NOMO-1 (cell line): Measurements from ENCODE around the gene CYSRT1.

ENCODE experiments used
- DNase-seq, 2 experiments: peaks; one replicate each; lab custom pipeline; 2025; ENCODE audit not compliant: unreplicated experiment in 2 of 2; lab: John Stamatoyannopoulos, UW

Gene CYSRT1

DNA sequence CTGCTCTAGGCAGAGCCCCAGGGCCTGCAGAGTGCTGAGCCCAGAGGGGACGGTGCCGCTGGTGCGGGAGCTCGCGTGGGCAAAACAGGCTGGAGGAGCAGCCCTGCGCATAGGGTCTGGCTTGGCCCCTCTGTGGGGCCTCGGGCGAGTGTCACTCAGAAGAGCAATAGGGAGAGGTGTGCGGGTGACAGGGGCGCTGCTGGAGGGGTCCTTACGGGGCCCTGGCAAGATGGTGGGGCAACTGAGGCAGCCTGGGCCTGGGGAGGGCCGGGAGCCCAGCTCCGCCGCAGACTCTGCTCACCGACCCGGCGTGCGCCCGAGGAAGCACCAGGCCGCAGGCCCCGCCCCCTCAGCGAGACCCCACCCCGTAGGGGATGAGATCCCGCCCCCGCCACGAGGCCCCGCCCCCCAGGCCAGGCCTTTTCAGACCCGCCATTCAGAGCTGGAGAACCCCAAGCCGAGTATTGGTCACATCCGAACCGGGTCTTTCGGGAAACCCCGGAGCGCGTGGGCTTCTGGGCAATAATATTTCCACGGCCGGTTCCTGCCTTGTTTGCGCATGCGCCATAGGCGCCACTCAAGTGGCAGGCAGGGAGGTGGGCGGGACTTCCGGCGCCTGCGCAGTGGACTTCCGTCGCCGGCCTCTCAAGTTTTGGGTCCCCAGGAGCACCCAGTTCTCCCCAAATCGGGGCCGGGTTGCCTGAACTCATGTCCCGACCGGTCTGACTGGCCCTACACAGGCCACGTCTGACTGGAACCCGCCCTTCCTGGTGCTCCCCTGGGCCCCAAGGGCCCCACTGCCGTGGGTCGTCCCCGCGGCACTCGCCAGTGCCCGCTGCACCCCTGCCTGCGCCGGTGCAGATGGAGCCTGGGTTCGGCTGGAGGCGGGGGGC, 1.6 kb upstream of the CYSRT1 start:
- DNase-seq, result peak; percentile 99 to 100

DNA sequence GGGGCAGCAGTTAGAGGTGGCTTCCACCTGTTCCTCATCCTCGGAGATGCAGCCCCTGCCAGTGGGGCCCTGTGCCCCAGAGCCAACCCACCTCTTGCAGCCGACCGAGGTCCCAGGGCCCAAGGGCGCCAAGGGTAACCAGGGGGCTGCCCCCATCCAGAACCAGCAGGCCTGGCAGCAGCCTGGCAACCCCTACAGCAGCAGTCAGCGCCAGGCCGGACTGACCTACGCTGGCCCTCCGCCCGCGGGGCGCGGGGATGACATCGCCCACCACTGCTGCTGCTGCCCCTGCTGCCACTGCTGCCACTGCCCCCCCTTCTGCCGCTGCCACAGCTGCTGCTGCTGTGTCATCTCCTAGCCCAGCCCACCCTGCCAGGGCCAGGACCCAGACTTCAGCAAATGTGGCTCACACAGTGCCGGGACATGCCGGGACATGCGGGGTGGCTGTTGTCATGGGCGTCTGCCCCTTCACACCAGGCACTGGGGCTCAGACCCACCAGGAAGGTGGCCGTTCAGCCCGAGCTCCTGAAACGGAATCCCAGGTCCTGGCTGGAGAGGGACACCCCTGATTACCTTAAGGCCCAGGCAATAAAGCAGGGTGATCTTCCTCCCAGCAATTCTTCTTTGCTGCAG, 841 bp downstream of the CYSRT1 start:
- DNase-seq, result no peak

DNA sequence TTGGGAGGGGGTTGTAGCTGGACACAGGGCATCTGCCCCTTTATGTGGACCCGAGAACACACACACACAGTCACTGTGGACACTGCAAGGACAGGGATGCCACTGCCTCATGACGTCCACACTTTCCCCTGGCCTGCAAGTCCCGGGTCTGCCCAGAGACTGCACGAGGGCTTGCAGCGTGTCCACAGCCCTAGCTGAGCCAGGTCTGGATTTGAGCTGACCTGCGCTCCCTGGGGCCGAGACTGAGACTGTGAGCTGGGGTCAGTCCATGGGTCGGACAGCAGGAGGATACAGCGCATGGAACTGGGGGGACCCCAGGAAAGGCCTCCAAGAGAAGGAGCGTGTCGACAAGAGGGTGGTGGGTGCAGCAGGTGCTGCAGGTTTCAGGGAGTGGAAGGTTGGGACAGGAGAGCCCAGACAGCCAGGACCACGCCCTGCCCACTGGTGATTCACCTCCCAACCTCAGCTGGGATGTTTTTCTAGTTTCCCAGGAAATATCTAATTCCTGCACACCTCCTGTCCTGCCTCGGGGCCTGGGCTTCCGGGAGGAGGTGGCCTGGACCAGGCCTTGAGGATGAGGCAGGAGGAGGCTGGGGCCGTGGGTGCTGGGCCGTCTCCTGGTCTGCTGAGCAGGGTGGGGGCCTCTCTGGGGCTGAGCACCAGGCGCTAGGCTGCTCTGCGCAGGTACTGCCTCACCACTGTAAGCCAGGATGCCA, 1.5 kb downstream of the CYSRT1 start:
- no peak for DNase-seq

DNA sequence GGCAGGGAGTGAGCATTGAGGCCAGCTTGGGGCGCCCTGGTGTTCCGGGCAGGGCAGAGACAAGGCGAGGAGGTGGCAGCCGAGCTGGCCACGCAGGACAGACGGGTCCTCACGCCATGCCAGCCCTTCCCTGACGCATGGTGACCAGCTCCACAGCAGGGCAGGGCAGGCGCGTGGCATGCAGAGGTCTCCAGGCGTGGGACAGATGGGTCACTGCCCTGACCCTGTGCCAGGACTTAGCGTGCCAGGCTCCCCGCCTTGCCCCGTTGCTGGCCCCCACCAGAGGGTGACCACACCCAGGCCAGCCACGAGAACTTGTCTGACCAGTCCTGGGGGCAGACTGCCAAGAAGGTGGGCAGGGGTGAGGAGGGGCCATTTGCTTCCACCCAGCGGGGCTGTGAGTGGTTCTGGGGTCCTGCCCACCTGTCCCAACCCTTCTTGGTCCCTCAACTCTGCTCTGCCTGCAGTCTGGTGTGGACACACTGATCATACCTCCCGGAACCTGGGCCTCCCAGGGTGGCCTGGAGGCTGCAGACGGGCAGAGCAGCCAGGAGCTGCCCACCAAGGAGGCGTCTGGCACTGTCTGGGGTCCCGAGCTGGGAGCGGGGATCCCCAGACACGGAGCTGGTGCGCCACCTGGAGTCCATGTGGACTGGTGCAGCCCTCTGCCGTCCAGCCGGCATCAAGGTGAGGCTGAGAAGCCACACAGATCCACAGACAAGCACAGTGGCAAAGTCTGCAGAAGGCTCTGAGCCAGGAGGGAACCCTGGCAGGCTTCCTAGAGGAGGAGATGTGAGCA, 2.3 kb downstream of the CYSRT1 start, which contains the start of gene RNF224:
TSS of gene RNF224 (plus strand) at position 449 of the 799 bp plus-strand sequence. CDS start 834 bp downstream, outside the sequence.
- DNase-seq, result peak; percentile 73 to 88

DNA sequence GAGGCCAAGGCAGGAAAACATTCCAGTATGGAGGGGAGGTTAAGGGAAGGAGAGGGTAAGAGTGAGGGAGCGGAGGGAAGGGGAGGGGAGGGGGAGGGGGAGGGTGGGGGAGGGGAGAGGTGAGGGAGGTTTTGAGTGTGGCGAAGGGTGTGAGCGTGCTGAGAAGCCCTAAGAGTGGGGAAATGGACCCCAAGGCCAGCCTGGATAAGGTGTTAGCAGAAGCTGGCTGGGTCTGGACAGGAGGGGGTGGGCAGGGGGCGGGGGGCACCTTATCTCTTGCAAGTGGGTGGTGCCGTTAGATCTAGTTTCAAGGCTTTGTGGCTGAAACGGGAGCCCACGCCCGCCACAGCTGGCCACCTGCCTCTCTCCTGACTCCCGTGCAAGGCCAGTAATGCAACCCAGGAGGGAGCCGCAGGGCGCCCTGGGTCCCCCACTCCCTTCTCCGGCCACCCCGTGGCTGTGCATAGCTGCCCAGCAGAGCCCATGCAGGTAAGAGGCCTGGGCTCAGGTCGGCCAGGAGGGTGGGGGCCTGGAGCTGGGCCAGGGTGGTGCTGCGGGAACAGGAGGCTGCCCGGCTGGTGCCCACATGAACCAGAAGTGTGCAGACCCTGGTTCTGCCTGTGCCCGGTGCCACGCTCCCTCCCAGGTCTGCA, 3.0 kb downstream of the CYSRT1 start:
- no peak for DNase-seq

DNA sequence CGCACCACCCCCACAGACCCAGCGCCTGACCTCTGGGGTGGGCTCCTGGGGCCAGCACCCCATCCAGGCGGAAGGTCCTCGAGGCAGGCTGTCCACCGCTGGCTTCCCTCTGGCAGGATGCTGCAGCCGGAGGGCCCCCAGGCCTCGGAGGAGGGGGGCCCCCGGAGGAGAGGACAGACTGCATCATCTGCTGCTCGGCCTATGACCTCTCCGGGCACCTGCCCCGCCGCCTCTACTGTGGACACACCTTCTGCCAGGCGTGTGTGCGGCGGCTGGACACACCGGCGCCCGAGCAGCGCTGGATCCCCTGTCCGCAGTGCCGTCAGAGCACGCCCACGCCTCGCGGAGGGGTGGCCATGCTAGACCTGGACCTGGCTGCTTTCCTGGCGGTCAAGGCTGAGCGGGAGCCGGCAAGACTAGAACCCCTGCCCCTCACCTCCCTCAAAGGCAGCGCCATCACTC, 3.6 kb downstream of the CYSRT1 start:
- DNase-seq, result no peak

DNA sequence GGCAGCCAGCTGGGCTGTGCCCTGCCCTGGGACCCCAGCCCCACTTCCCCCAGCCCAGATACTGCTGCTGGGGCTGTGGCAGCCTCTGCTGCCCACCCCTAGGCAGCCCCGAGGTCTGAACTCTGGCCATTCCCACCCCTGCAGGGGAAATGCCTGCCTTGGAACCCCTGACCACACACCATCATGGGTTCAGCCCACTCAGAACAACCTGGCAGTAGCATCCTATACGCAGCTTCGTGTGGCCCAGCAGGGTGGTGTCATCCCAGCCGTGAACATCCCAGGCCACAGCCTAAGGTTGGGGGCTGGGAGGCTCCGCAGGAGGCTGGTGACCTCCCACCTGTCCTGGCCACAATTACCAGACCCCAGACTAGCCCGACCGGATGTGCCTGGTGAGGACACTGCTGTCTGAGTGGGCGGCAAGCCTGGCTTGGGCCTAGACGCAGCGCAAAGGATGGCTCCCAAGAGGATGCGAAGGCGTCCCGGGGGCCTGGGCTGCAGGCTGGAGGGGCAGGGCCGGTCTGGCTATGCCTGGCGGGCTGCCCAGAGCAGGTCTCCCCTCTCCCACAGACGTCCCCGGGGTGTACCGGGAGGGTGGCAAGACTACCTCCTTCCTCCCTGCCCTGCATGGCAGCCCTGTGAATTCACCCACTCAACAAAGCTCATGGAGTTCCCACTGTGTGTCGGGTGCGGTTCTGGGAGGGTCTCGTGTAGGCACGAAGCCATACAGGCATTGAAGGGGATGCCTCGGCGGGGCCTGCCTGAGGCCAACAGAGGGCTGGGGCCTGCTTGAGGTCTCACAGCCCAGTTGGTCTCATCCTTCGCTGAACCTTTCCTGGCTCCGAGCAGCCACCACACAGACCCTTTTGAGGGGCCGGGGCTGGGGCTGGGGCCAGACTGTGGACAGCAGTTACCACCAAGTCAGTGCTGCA, 4.3 kb downstream of the CYSRT1 start:
- no peak for DNase-seq

DNA sequence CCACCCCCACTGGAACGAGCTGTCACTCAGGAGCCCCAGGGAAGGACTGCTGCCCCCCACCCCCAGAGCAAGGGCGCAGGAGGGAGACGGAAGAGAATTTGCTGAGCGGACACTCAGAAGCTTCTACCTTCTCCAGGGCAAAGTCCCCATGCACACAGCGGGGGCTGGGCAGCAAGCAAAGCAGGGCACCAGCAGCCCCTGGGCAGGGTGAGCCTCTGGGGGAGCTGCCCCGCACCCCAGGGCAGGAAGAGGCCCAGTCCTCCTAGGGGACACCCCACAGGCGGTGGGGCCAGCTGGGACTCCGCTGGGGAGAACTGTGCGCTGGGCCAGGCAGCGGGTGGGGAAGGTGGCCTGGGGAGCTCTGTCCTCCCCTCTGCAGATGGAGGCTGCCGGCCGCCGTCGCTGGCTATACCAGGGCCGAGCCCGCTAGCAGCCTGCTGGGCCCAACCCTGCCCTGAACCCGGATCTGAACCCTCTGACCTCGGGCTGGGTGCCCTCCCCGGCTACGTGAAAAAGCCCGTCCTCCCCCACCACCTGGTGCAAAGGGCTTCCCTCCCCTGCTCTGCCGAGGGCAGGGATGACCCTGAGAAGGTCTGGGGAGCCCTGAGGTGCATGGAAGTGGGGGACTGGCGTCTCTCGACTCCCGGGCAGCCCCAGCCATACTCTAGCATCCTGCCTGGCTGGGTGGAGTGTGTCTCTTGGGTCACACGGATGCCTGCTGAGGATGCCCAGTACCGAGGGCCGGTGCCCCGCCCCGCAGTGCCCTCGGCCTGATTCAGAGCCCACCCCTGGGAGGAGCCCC, 5.1 kb downstream of the CYSRT1 start:
- DNase-seq, result no peak

DNA sequence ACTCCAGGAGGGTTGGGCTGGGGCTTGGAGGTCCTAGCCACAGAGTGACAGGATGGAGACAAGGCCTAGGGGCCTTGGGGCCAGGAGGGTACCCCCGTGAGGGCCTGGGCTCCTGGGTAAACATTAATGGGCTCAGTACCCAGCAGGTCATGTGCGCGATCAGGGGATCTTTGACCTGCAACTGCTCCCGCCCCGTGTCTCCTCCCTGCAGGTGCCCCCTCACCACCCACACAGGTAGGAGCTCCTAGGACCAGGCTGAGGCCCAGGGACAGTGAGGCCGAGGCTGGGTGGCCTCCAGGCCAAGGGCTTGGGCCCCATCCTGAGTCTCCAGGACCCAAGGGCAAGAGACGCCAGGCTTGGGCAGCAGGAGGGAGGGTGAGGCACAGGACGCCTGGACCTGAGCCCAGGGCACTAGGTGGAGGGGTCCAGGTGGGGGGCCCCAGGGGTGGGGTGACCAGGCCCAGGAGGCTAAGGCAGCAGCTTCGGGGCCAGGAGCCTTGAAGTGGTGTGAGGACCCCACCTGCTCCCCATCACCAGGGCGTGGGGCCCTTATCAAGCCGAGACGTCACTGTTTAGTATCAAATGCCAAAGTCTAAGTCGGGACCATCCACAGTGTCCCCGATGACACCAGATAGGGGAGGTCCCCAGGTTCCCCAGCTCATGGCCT, 5.9 kb downstream of the CYSRT1 start, which contains the start of gene SLC34A3:
TSS of gene SLC34A3 (plus strand) at position 197 of the 667 bp plus-strand sequence. CDS start 802 bp downstream, outside the sequence.
- no peak for DNase-seq

DNA sequence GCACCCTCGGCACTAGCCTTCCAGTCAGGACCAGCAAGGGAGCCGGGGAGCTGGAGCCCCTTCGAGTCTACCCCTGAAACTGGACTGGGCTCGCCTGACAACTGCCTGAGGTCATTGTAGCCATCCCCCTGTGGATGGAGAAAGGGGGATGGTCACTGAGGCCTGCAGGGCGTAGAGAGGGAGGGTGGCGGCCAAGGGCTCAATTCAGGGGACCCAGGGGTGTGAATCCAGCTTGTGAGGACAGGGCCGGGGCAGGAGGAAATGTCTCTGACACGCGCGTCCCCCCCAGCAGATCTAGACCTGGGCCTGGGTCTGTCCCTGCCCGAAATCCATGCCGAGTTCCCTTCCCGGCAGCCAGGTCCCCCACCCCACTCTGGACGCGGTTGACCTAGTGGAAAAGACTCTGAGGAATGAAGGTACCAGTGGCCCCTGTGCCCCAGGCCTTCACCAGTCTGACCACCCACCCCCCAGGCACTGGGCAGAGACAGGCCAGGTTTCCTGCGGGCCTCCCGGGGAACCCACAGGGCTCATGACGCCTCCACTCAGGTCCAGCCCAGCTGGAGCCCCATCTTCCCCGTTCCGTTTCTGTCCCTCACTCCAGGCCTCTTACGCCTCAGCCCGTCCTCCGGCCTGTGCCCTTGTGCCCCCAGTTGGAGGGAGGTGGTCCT, 6.5 kb downstream of the CYSRT1 start:
- DNase-seq, result no peak

DNA sequence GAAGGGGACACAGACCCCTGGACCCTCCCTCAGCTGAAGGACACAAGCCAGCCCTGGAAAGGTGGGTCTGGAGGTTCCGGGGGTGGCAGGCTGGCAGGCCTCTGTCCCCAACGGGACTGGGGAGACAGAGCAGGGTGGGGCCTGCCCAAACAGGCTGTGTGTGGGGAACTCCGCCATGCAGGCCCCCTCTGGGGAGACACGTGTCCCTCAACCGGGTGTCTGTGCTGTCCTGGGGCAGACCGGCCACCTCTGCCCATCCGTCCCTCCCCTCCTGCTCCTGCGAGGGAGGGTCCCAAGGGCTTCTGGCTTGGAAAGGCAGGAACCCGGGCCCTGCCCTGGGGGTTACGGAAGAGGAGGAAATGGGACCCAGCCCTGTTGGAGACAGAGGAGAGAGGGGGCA, 7.1 kb downstream of the CYSRT1 start:
- DNase-seq, result no peak

DNA sequence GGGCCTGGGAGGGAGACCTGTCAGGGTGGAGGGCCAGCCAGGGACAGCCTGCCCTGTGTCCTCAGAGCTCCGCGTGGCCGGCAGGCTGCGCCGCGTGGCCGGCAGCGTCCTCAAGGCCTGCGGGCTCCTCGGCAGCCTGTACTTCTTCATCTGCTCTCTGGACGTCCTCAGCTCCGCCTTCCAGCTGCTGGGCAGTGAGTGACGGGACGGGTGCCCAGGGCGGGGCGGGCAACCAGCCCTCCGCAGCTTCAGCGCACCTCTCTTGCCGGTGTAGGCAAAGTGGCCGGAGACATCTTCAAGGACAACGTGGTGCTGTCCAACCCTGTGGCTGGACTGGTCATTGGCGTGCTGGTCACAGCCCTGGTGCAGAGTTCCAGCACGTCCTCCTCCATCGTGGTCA, 7.5 kb downstream of the CYSRT1 start:
- DNase-seq, result no peak

DNA sequence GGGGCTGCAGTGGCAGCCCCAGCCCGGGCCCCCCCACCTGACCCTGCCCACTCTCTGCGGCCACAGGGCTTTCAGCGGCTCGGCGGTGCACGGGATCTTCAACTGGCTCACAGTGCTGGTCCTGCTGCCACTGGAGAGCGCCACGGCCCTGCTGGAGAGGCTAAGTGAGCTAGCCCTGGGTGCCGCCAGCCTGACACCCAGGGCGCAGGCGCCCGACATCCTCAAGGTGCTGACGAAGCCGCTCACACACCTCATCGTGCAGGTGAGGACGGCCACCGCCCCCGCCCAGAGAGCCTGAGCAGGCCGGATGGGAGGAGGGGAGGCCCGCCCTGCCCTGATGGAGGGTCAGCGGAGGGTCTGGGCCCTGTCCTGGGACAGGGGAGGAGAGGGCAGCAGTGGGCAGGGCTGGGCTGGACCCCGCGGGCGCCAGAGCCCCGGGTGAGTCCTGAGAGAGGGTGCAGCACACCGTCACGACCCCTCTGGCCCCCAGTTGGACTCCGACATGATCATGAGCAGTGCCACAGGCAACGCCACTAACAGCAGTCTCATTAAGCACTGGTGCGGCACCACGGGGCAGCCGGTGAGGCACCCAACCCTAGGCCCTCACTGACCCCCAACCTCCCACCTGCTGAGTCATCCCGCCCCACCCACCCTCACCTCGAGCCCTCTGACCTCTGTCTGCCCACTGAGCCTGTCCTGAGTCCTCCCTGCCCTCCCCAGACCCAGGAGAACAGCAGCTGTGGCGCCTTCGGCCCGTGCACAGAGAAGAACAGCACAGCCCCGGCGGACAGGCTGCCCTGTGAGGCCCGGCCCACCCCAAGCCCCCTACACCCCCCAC, 8.4 kb downstream of the CYSRT1 start:
- DNase-seq, result no peak

DNA sequence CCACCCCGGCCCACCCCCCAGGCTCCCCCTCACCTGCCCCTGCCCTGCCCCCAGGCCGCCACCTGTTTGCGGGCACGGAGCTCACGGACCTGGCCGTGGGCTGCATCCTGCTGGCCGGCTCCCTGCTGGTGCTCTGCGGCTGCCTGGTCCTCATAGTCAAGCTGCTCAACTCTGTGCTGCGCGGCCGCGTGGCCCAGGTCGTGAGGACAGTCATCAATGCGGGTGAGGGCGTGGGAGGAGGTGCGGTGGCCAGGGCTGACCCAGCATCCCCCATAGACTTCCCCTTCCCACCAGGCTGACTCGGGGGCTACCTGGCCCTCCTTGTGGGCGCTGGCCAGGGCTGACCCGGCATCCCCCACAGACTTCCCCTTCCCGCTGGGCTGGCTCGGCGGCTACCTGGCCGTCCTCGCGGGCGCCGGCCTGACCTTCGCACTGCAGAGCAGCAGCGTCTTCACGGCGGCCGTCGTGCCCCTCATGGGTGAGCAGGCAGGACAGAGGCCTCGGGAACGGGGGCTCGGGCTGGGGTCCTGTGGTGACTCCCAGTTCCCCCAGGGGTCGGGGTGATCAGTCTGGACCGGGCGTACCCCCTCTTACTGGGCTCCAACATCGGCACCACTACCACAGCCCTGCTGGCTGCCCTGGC, 9.2 kb downstream of the CYSRT1 start:
- DNase-seq, result no peak

DNA sequence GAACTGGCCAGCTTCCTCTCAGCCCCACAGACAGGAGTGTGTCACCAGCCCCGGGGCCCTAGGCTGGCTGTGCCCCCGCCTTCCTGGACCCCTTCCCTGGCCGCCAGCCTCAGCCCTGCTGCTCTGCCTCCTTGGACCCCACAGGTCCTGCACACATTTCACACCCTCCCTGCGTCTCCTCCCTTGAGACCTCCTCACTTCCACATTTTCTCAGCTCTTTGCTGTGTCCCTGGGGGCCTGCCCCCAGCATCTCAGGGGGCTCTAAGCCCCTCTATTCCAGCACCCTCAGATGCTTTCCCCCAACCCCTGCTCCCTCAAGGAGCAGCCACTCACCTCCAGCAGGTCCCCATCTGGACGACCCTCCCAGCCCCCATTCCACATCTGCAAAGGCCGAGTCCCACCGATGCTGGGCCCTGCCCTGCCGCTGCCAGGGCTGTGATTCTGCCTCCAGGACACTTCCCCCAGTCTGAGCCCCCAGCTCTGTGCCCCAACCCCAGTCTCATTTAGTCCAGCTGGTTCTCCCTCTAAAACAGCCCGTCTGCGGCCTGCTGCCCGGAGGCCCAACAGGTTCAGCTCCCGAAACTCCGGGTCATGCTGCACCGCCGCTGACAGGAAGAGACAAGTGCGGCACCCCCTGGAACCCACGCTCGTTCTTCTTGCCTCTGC, 9.9 kb downstream of the CYSRT1 start:
- no peak for DNase-seq
